ENCODE results near the gene MAP4K1.

DNA sequence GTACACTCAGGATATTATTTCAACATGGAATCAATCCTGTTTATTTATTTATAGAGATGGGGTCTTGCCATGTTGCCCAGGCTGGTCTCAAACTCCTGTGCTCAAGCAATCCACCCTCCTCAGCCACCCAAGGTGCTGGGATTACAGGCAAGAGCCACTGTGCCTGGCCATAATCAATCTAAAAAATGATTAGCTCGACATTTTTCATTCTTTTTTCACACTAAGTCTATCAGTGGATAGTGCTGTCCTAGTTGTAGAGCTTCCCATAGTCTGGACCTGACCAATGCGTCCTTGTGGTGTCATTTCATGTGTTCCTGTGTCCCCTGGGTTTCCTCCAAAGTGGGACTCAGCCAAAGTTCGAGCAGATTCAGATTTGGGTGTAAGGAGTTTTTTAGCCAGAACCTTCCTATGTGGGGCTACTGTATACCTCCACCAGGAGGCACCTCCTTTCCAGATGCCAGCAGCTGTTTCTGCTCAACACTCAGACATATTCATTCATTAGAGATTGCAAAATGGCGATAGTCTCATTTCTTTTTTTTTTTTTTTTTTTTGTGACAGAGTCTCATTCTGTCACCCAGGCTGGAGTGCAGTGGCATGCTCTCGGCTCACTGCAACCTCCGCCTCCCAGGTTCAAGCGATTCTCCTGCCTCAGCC is 61.1 kb downstream of the MAP4K1 start:
- TF ChIP-seq, protein P1, sequence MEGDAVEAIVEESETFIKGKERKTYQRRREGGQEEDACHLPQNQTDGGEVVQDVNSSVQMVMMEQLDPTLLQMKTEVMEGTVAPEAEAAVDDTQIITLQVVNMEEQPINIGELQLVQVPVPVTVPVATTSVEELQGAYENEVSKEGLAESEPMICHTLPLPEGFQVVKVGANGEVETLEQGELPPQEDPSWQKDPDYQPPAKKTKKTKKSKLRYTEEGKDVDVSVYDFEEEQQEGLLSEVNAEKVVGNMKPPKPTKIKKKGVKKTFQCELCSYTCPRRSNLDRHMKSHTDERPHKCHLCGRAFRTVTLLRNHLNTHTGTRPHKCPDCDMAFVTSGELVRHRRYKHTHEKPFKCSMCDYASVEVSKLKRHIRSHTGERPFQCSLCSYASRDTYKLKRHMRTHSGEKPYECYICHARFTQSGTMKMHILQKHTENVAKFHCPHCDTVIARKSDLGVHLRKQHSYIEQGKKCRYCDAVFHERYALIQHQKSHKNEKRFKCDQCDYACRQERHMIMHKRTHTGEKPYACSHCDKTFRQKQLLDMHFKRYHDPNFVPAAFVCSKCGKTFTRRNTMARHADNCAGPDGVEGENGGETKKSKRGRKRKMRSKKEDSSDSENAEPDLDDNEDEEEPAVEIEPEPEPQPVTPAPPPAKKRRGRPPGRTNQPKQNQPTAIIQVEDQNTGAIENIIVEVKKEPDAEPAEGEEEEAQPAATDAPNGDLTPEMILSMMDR (IDR thresholded peaks at IDR 0.05; ENCODE audit: poor library complexity, severe bottlenecking) = no peak
- no peak for TF ChIP-seq EZH2 (IDR thresholded peaks at IDR 0.05; ENCODE audit: borderline replicate concordance, insufficient read depth, low read length, poor library complexity, severe bottlenecking)
- TF ChIP-seq RAD21 (conservative IDR thresholded peaks at IDR 0.05) = no peak
- no peak for TF ChIP-seq EP300 (conservative IDR thresholded peaks at IDR 0.05; ENCODE audit: poor library complexity, severe bottlenecking)
- no peak for TF ChIP-seq POLR2AphosphoS5 (IDR thresholded peaks at IDR 0.05)
- TF ChIP-seq, protein P2, sequence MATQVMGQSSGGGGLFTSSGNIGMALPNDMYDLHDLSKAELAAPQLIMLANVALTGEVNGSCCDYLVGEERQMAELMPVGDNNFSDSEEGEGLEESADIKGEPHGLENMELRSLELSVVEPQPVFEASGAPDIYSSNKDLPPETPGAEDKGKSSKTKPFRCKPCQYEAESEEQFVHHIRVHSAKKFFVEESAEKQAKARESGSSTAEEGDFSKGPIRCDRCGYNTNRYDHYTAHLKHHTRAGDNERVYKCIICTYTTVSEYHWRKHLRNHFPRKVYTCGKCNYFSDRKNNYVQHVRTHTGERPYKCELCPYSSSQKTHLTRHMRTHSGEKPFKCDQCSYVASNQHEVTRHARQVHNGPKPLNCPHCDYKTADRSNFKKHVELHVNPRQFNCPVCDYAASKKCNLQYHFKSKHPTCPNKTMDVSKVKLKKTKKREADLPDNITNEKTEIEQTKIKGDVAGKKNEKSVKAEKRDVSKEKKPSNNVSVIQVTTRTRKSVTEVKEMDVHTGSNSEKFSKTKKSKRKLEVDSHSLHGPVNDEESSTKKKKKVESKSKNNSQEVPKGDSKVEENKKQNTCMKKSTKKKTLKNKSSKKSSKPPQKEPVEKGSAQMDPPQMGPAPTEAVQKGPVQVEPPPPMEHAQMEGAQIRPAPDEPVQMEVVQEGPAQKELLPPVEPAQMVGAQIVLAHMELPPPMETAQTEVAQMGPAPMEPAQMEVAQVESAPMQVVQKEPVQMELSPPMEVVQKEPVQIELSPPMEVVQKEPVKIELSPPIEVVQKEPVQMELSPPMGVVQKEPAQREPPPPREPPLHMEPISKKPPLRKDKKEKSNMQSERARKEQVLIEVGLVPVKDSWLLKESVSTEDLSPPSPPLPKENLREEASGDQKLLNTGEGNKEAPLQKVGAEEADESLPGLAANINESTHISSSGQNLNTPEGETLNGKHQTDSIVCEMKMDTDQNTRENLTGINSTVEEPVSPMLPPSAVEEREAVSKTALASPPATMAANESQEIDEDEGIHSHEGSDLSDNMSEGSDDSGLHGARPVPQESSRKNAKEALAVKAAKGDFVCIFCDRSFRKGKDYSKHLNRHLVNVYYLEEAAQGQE (IDR thresholded peaks at IDR 0.05; ENCODE audit: borderline replicate concordance) = no peak
- TF ChIP-seq SMC3 (conservative IDR thresholded peaks at IDR 0.05; ENCODE audit: poor library complexity) = no peak
- no peak for TF ChIP-seq MXI1 (conservative IDR thresholded peaks at IDR 0.05; ENCODE audit: poor library complexity, severe bottlenecking)
